Transverse colon (tissue), 4 donors: ENCODE results near the gene GPR162.

Source experiments
- CTCF ChIP-seq, 5 experiments: fragments of 200-600 bp in 3 of 5; fragments of 450-650 bp in 2 of 5; sonication (generic) in 3 of 5; IDR thresholded peaks; 1 replicate in 2 of 5; 2 replicates in 3 of 5; pipeline ENCODE4 v1.5.1; 2016 to 2017; ENCODE audit warnings: antibody characterized with exemption in 5 of 5, inconsistent platforms in 3 of 5, mild to moderate bottlenecking in 2 of 5, moderate library complexity in 1 of 5
- POLR2A ChIP-seq: fragments of 450-650 bp; IDR thresholded peaks from one replicate; pipeline ENCODE4 v1.6.1; 2016; ENCODE audit warnings: antibody characterized with exemption, mild to moderate bottlenecking, moderate library complexity
- POLR2AphosphoS5 ChIP-seq, 3 donors: sonication (generic); formaldehyde crosslinking; IDR thresholded peaks; one replicate each; pipeline ENCODE4 v1.6.1; 2016; ENCODE audit warnings: antibody characterized with exemption in 3 of 3

- no peak for TF ChIP-seq POLR2A
- no peak for TF ChIP-seq CTCF (IDR thresholded peaks at IDR 0.05)
- TF ChIP-seq POLR2AphosphoS5 (IDR thresholded peaks at IDR 0.05) = no peak
These were observed 18.7 kb downstream of the GPR162 start for GRCh38 chr12:6840330-6840729.
